HepG2 (cell line): ENCODE data around the gene EPN3. TPM values are rescaled to one million over a fixed set of nuclear protein-coding genes. Genes with fewer than 3 reads are reported as not detected.

Experiments used
- ADNP ChIP-seq: sonication (generic); formaldehyde crosslinking; IDR thresholded peaks from 2 replicates; pipeline ENCODE4 v1.4.0; 2020; ENCODE audit warnings: missing genetic modification reagents
- EHMT2 ChIP-seq: fragments of 200-600 bp; sonication (generic); IDR thresholded peaks from 2 replicates; pipeline ENCODE4 v1.7.0; 2017; ENCODE audit warnings: antibody characterized with exemption, low read depth, low read length, borderline replicate concordance
- FIP1L1 ChIP-seq: fragments of 200-400 bp; formaldehyde crosslinking; IDR thresholded peaks from 2 replicates; pipeline ENCODE4 v1.6.1; 2018; ENCODE audit warnings: low read depth, mild to moderate bottlenecking, low read length, moderate library complexity, borderline replicate concordance; ENCODE audit not compliant: insufficient read depth
- GATAD1 ChIP-seq: IDR thresholded peaks from 2 replicates; pipeline ENCODE4 v1.6.1; 2016; ENCODE audit warnings: missing genetic modification reagents, missing compliant biosample characterization
- MAZ ChIP-seq, 2 experiments: sonication (generic) in 1 of 2; formaldehyde crosslinking in 1 of 2; IDR thresholded peaks; 2 replicates each; pipeline versions ENCODE4 v1.5.0 to v1.6.1; 2012 to 2020; ENCODE audit warnings: low read depth in 2 of 2, mild to moderate bottlenecking in 2 of 2, borderline replicate concordance in 1 of 2, improper control_type of control experiment in 1 of 2, low read length in 1 of 2, missing genetic modification reagents in 1 of 2, moderate library complexity in 1 of 2
- MTF1 ChIP-seq: sonication (generic); formaldehyde crosslinking; IDR thresholded peaks from 2 replicates; pipeline ENCODE4 v1.5.0; 2020; ENCODE audit warnings: missing genetic modification reagents
- NKX3-1 ChIP-seq: sonication (generic); formaldehyde crosslinking; IDR thresholded peaks from 2 replicates; pipeline ENCODE4 v1.5.0; 2020; ENCODE audit warnings: missing genetic modification reagents
- PRDM15 ChIP-seq: sonication (generic); formaldehyde crosslinking; IDR thresholded peaks from 2 replicates; pipeline ENCODE4 v1.4.0; 2020; ENCODE audit warnings: missing genetic modification reagents
- RELA ChIP-seq: sonication (generic); formaldehyde crosslinking; IDR thresholded peaks from 2 replicates; pipeline ENCODE4 v1.4.0; 2020; ENCODE audit warnings: missing genetic modification reagents
- SIN3A ChIP-seq: IDR thresholded peaks from 2 replicates; pipeline ENCODE4 v1.6.1; 2011; ENCODE audit warnings: low read depth, mild to moderate bottlenecking, control low read depth, low read length, borderline replicate concordance
- SMAD1 ChIP-seq: sonication (generic); formaldehyde crosslinking; IDR thresholded peaks from 2 replicates; pipeline ENCODE4 v1.4.0; 2020; ENCODE audit warnings: missing genetic modification reagents, low read depth, mild to moderate bottlenecking, borderline replicate concordance
- SMYD3 ChIP-seq: sonication (generic); formaldehyde crosslinking; IDR thresholded peaks from 2 replicates; pipeline ENCODE4 v1.8.1; 2023; ENCODE audit warnings: mild to moderate bottlenecking, missing genetic modification reagents
- TBX2 ChIP-seq: sonication (generic); formaldehyde crosslinking; IDR thresholded peaks from 2 replicates; pipeline ENCODE4 v1.5.0; 2020; ENCODE audit warnings: missing genetic modification reagents, mild to moderate bottlenecking, borderline replicate concordance
- TIGD3 ChIP-seq: sonication (generic); formaldehyde crosslinking; IDR thresholded peaks from 2 replicates; pipeline ENCODE4 v1.5.1; 2020; ENCODE audit warnings: mild to moderate bottlenecking, missing genetic modification reagents, borderline replicate concordance
- TRIM24 ChIP-seq: sonication (generic); formaldehyde crosslinking; IDR thresholded peaks from 2 replicates; pipeline ENCODE4 v1.8.0; 2022; ENCODE audit warnings: mild to moderate bottlenecking, missing genetic modification reagents
- ZBTB3 ChIP-seq: sonication (generic); formaldehyde crosslinking; IDR thresholded peaks from 2 replicates; pipeline ENCODE4 v1.4.0; 2020; ENCODE audit warnings: low read depth, mild to moderate bottlenecking, moderate library complexity, missing genetic modification reagents, borderline replicate concordance
- ZIK1 ChIP-seq: sonication (generic); formaldehyde crosslinking; IDR thresholded peaks from 2 replicates; pipeline ENCODE4 v1.5.0; 2020; ENCODE audit warnings: mild to moderate bottlenecking, low read depth, missing genetic modification reagents, borderline replicate concordance
- ZNF10 ChIP-seq: sonication (generic); formaldehyde crosslinking; IDR thresholded peaks from 2 replicates; pipeline ENCODE4 v1.4.0; 2020; ENCODE audit warnings: mild to moderate bottlenecking, low read depth, missing genetic modification reagents, borderline replicate concordance
- ZNF552 ChIP-seq: sonication (generic); formaldehyde crosslinking; IDR thresholded peaks from 2 replicates; pipeline ENCODE4 v1.9.0; 2022; ENCODE audit warnings: missing genetic modification reagents, mild to moderate bottlenecking, borderline replicate concordance
- ZNF589 ChIP-seq: sonication (generic); formaldehyde crosslinking; conservative IDR thresholded peaks from 2 replicates; pipeline ENCODE4 v1.8.0; 2022; ENCODE audit warnings: mild to moderate bottlenecking, moderate library complexity, missing genetic modification reagents
- ZNF614 ChIP-seq: IDR thresholded peaks from 2 replicates; pipeline ENCODE4 v1.6.1; 2018; ENCODE audit warnings: missing biosample characterization, missing genetic modification reagents, inconsistent platforms, borderline replicate concordance
- ZNF616 ChIP-seq: sonication (generic); formaldehyde crosslinking; IDR thresholded peaks from 2 replicates; pipeline ENCODE4 v1.5.0; 2020; ENCODE audit warnings: low read depth, mild to moderate bottlenecking, missing genetic modification reagents
- ZNF879 ChIP-seq: sonication (generic); formaldehyde crosslinking; IDR thresholded peaks from 2 replicates; pipeline ENCODE4 v1.8.1; 2023; ENCODE audit warnings: missing genetic modification reagents
- ZZZ3 ChIP-seq: sonication (generic); formaldehyde crosslinking; IDR thresholded peaks from 2 replicates; pipeline ENCODE4 v1.4.0; 2020; ENCODE audit warnings: missing genetic modification reagents, mild to moderate bottlenecking, borderline replicate concordance
- polyA plus RNA-seq, 8 experiments: library from polyadenylated mRNA; depleted of rRNA in 3 of 8; stranded (reverse) in 7 of 8; unstranded in 1 of 8; fragments of >200 nt; fragmentation: Illumina TruSeq in 4 of 8; extraction: Trizol in 4 of 8; gene quantifications; 2 replicates each; pipeline versions ENCODE4 v1.2.1 to v1.2.3, GENCODE V29; 2011 to 2016; ENCODE audit warnings: low read depth in 4 of 8, missing spikeins in 1 of 8, mixed read lengths in 1 of 8; ENCODE audit not compliant: insufficient read depth in 1 of 8
- total RNA-seq, 5 experiments: library from RNA; depleted of rRNA; stranded (reverse); fragments of >200 nt; fragmentation: Illumina TruSeq; extraction: Trizol; gene quantifications; 2 replicates each; pipeline ENCODE4 v1.2.3, GENCODE V29; 2016; ENCODE audit warnings: low read depth in 1 of 5

The EPN3 gene
- total and polyA plus RNA-seq, 2 of the 13 experiments (the other 11 are each of a cell fraction or from before 2014, with no cell fraction given): 0.11 to 0.95 TPM

GRCh38 chr17:50541716-50542688, 9.5 kb downstream of the EPN3 start (continued):
- TF ChIP-seq FIP1L1: no peak
- no peak for TF ChIP-seq TRIM24
- TF ChIP-seq ZNF879 (CRISPR knock-in tag): no peak; the same call in 1 of the 2 replicates
- no peak; the same call in 1 of the 2 replicates for TF ChIP-seq ZBTB3 (CRISPR knock-in tag)
- peak; percentile 81 for TF ChIP-seq TBX2 (CRISPR knock-in tag)
- no peak for TF ChIP-seq EHMT2
- 0 out of 2 replicates have a peak, but pooled peaks have one; percentile 14 for TF ChIP-seq ZZZ3
- peak; percentile 94 for TF ChIP-seq MAZ (IDR thresholded peaks at IDR 0.05; ENCODE audit: borderline replicate concordance, low read depth, low read length)
- TF ChIP-seq MAZ (CRISPR knock-in tag; IDR thresholded peaks at IDR 0.05; ENCODE audit: low read depth): peak; percentile 99
- TF ChIP-seq ADNP: no peak
- no peak for TF ChIP-seq MTF1 (CRISPR knock-in tag)
- no peak for TF ChIP-seq TIGD3 (CRISPR knock-in tag)
- TF ChIP-seq ZNF552 (CRISPR knock-in tag): peak; percentile 85
- no peak for TF ChIP-seq GATAD1 (CRISPR knock-in tag)
- TF ChIP-seq RELA: no peak
- TF ChIP-seq ZNF614 (CRISPR knock-in tag): no peak
- peak; percentile 95 for TF ChIP-seq ZIK1 (CRISPR knock-in tag)
- peak; percentile 90; the same call in 1 of the 2 replicates for TF ChIP-seq SIN3A
- no peak for TF ChIP-seq SMAD1 (CRISPR knock-in tag)
- TF ChIP-seq PRDM15: peak; percentile 83
- TF ChIP-seq SMYD3: peak; percentile 83; the same call in 1 of the 2 replicates
- no peak for TF ChIP-seq ZNF10 (CRISPR knock-in tag)
- peak; percentile 48; the same call in 1 of the 2 replicates for TF ChIP-seq ZNF589
- TF ChIP-seq NKX3-1 (CRISPR knock-in tag): peak; percentile 30; the same call in 1 of the 2 replicates
- TF ChIP-seq ZNF616: peak; percentile 72; the same call in 1 of the 2 replicates
